ENCODE data around the gene RNF214.

RNF214 gene

GRCh38 chr11:117225553-117226170 lies 6.8 kb upstream of the RNF214 start:
- Histone ChIP-seq H3K9me3 (no peaks in the 10 kb centered on the region), H3K4me1 (no peaks in the 10 kb centered on the region), H3K36me3 (replicated peaks) (peaks cover 64% of the 10 kb centered on the region), H3K4me3 (no peak overlapping the region), H3K27me3 (ENCODE audit: low read depth) (no peaks in the 10 kb centered on the region)
- in situ Hi-C loops (cut with MboI; ENCODE audit: low sequenced_read_pairs) = loop anchor here (10.0 kb wide), 1 partner anchor 351 kb away; no protein-coding TSS in a partner anchor
- no peak for DNase-seq (ENCODE audit: low spot score in 2 of 2)

- Histone ChIP-seq H3K36me3 (replicated peaks) (peaks cover 61% of the 10 kb centered on the region), H3K27me3 (ENCODE audit: low read depth) (no peaks in the 10 kb centered on the region), H3K4me3 (no peak overlapping the region), H3K4me1 (peaks cover 8% of the 10 kb centered on the region; the same call in 1 of the 2 replicates), H3K9me3 (no peaks in the 10 kb centered on the region)
- in situ Hi-C loops (cut with MboI; ENCODE audit: low sequenced_read_pairs) = loop anchor here (10.0 kb wide), 1 partner anchor 352 kb away; no protein-coding TSS in a partner anchor
- DNase-seq (ENCODE audit: low spot score in 2 of 2) = peak; percentile 60 to 82
Measured at GRCh38 chr11:117226388-117227385, 5.8 kb upstream of the RNF214 start.

- Histone ChIP-seq H3K4me3 (no peak overlapping the region), H3K9me3 (no peaks in the 10 kb centered on the region), H3K27me3 (ENCODE audit: low read depth) (no peaks in the 10 kb centered on the region), H3K4me1 (peaks cover 8% of the 10 kb centered on the region), H3K36me3 (replicated peaks) (peaks cover 50% of the 10 kb centered on the region)
- in situ Hi-C loops (cut with MboI; ENCODE audit: low sequenced_read_pairs) = loop anchor here (10.0 kb wide), 1 partner anchor 353 kb away; no protein-coding TSS in a partner anchor
- DNase-seq (ENCODE audit: low spot score in 2 of 2) = no peak
Measured at GRCh38 chr11:117228091-117228490, 4.4 kb upstream of the RNF214 start.

- H3K9me3 ChIP-seq = no peaks in the 10 kb centered on the region
- H3K4me1 ChIP-seq = peaks cover 16% of the 10 kb centered on the region
- no peak overlapping the region for H3K4me3 ChIP-seq
- H3K27me3 ChIP-seq (ENCODE audit: low read depth) = no peaks in the 10 kb centered on the region
- H3K36me3 ChIP-seq (replicated peaks) = peaks cover 44% of the 10 kb centered on the region
- in situ Hi-C loops (cut with MboI; ENCODE audit: low sequenced_read_pairs) = loop anchor here (10.0 kb wide), 1 partner anchor 355 kb away; no protein-coding TSS in a partner anchor
- DNase-seq (ENCODE audit: low spot score in 2 of 2) = no peak
Measured at GRCh38 chr11:117229411-117229810, 3.1 kb upstream of the RNF214 start.

GRCh38 chr11:117229931-117230285 lies 2.6 kb upstream of the RNF214 start:
- Histone ChIP-seq H3K36me3 (replicated peaks) (peaks cover 48% of the 10 kb centered on the region), H3K4me3 (no peak overlapping the region), H3K4me1 (peaks cover 21% of the 10 kb centered on the region), H3K27me3 (ENCODE audit: low read depth) (no peaks in the 10 kb centered on the region), H3K9me3 (no peaks in the 10 kb centered on the region)
- in situ Hi-C loops (cut with MboI; ENCODE audit: low sequenced_read_pairs) = loop anchor here (10.0 kb wide), 1 partner anchor 355 kb away; no protein-coding TSS in a partner anchor
- no peak for DNase-seq (ENCODE audit: low spot score in 2 of 2)

- in situ Hi-C loops (cut with MboI; ENCODE audit: low sequenced_read_pairs) = no loop called here
Measured at GRCh38 chr11:117230286-117230961, 2.0 kb upstream of the RNF214 start.

GRCh38 chr11:117230999-117231841 lies 1.3 kb upstream of the RNF214 start:
- Histone ChIP-seq H3K4me3 (peak overlapping the region; percentile 91), H3K36me3 (replicated peaks) (peaks cover 37% of the 10 kb centered on the region), H3K27me3 (ENCODE audit: low read depth) (no peaks in the 10 kb centered on the region), H3K4me1 (peaks cover 21% of the 10 kb centered on the region), H3K9me3 (no peaks in the 10 kb centered on the region)
- in situ Hi-C loops (cut with MboI; ENCODE audit: low sequenced_read_pairs) = no loop called here
- no peak for DNase-seq (ENCODE audit: low spot score in 2 of 2)

More at GRCh38 chr11:117230286-117230961, 2.0 kb upstream of the RNF214 start:
- H3K36me3 ChIP-seq (replicated peaks) = peaks cover 43% of the 10 kb centered on the region
- no peak overlapping the region; the same call in 1 of the 2 replicates for H3K4me3 ChIP-seq
- peaks cover 21% of the 10 kb centered on the region for H3K4me1 ChIP-seq
- no peaks in the 10 kb centered on the region for H3K9me3 ChIP-seq
- DNase-seq (ENCODE audit: low spot score in 2 of 2) = no peak
- no peaks in the 10 kb centered on the region for H3K27me3 ChIP-seq (ENCODE audit: low read depth)

- in situ Hi-C loops (cut with MboI; ENCODE audit: low sequenced_read_pairs) = no loop called here
Measured at GRCh38 chr11:117231842-117232091, 704 bp upstream of the RNF214 start, which contains the start of gene PCSK7. PCSK7 (minus strand) TSS chr11:117232073; CDS start chr11:117229844, 2,229 bp downstream.

GRCh38 chr11:117232911-117233409 lies 489 bp downstream of the RNF214 start:
- in situ Hi-C loops (cut with MboI; ENCODE audit: low sequenced_read_pairs) = no loop called here
- Histone ChIP-seq H3K9me3 (no peaks in the 10 kb centered on the region), H3K4me1 (peaks cover 21% of the 10 kb centered on the region), H3K36me3 (replicated peaks) (peaks cover 25% of the 10 kb centered on the region), H3K4me3 (peak overlapping the region; percentile 91), H3K27me3 (ENCODE audit: low read depth) (no peaks in the 10 kb centered on the region)
- peak in 1 of 2 experiments; percentile 51 for DNase-seq (ENCODE audit: low spot score in 2 of 2)

More at GRCh38 chr11:117231842-117232091, 704 bp upstream of the RNF214 start, which contains the start of gene PCSK7:
- H3K4me1 ChIP-seq = peaks cover 21% of the 10 kb centered on the region
- DNase-seq (ENCODE audit: low spot score in 2 of 2) = peak in 1 of 2 experiments; percentile 83
- H3K36me3 ChIP-seq (replicated peaks) = peaks cover 33% of the 10 kb centered on the region
- no peaks in the 10 kb centered on the region for H3K27me3 ChIP-seq (ENCODE audit: low read depth)
- peak within 1 kb of the TSS; percentile 91 for H3K4me3 ChIP-seq
- no peaks in the 10 kb centered on the region for H3K9me3 ChIP-seq

- DNase-seq (ENCODE audit: low spot score in 2 of 2) = no peak
- in situ Hi-C loops (cut with MboI; ENCODE audit: low sequenced_read_pairs) = no loop called here
- Histone ChIP-seq H3K9me3 (no peaks in the 10 kb centered on the region), H3K36me3 (replicated peaks) (peaks cover 27% of the 10 kb centered on the region), H3K4me1 (peaks cover 13% of the 10 kb centered on the region), H3K27me3 (ENCODE audit: low read depth) (no peaks in the 10 kb centered on the region), H3K4me3 (no peak overlapping the region)
Measured at GRCh38 chr11:117238221-117238620, 5.8 kb downstream of the RNF214 start.

GRCh38 chr11:117239295-117239694 lies 6.8 kb downstream of the RNF214 start:
- Histone ChIP-seq H3K9me3 (no peaks in the 10 kb centered on the region), H3K4me1 (peaks cover 6% of the 10 kb centered on the region), H3K36me3 (replicated peaks) (peaks cover 31% of the 10 kb centered on the region), H3K4me3 (no peak overlapping the region), H3K27me3 (ENCODE audit: low read depth) (no peaks in the 10 kb centered on the region)
- DNase-seq (ENCODE audit: low spot score in 2 of 2) = no peak
- in situ Hi-C loops (cut with MboI; ENCODE audit: low sequenced_read_pairs) = no loop called here

- Histone ChIP-seq H3K4me1 (peaks cover 13% of the 10 kb centered on the region), H3K9me3 (no peaks in the 10 kb centered on the region), H3K4me3 (no peak overlapping the region), H3K27me3 (ENCODE audit: low read depth) (no peaks in the 10 kb centered on the region), H3K36me3 (replicated peaks) (peaks cover 51% of the 10 kb centered on the region)
- DNase-seq (ENCODE audit: low spot score in 2 of 2) = no peak
- in situ Hi-C loops (cut with MboI; ENCODE audit: low sequenced_read_pairs) = no loop called here
Measured at GRCh38 chr11:117248341-117248740, 15.9 kb downstream of the RNF214 start.
